HCT116 (cell line): ENCODE data around the gene SDR42E2. TPM values are rescaled to one million over a fixed set of nuclear protein-coding genes. Genes with fewer than 3 reads are reported as not detected.

Experiments used
- ATAC-seq: fragments of 200-7000 bp; cut with Tn5 transposase; 2 replicates; pipeline ENCODE4 v1.9.1; 2020; ENCODE audit warnings: mild to moderate bottlenecking, moderate library complexity
- BruUV-seq: library from RNA; stranded (reverse); fragments of 400-500 nt; replicated peaks from 2 replicates; lab custom pipeline; 2021; lab: Mats Ljungman, UMichigan
- CTCF ChIA-PET: fragments of 300-600 bp; sonication (Branson Sonifier 250); formaldehyde crosslinking; loops from one replicate; lab custom pipeline; 2021; ENCODE audit warnings: antibody characterized with exemption; lab: Charles Lee
- POLR2A ChIA-PET: fragments of 300-600, 350-600 bp; sonication (Branson Sonifier 250); formaldehyde crosslinking; loops from one replicate; lab custom pipeline; 2021; ENCODE audit warnings: antibody characterized with exemption; lab: Charles Lee
- RAD21 ChIA-PET, 2 experiments: fragments of 300-600 bp; sonication (Branson Sonifier 250); formaldehyde crosslinking; loops; one replicate each; lab custom pipeline; 2023; ENCODE audit warnings: low total read pairs in 2 of 2; ENCODE audit not compliant: uncharacterized antibody in 2 of 2, unreplicated experiment in 2 of 2, low non-redundant PET in 1 of 2; lab: Charles Lee
- DNase-seq: peaks from one replicate; pipeline ENCODE4 v3.0.0-alpha.2; 2010; ENCODE audit warnings: low read depth, low spot score
- H2AFZ ChIP-seq: fragments of 200-600 bp; shearing (Covaris generic), sonication (generic); 2 replicates; pipeline ENCODE4 v1.6.1; 2017; ENCODE audit warnings: low read depth, mixed run types, mixed read lengths, antibody characterized with exemption, low read length; ENCODE audit not compliant: poor library complexity, severe bottlenecking
- H3K27ac ChIP-seq: 2 replicates; pipeline ENCODE4 v1.5.1; 2012; ENCODE audit warnings: low read depth, low read length
- H3K27me3 ChIP-seq: fragments of 200-600 bp; sonication (generic); 2 replicates; pipeline ENCODE4 v1.6.1; 2016; ENCODE audit warnings: mixed run types, low read length, mixed read lengths; ENCODE audit not compliant: insufficient read depth
- H3K36me3 ChIP-seq, 2 experiments: fragments of 200-500 bp in 1 of 2; fragments of 200-600 bp in 1 of 2; sonication (Bioruptor generic) in 1 of 2; sonication (generic) in 1 of 2; 2 replicates each; pipeline versions ENCODE4 v1.5.1 to v1.6.1; 2014 to 2016; ENCODE audit warnings: low read length in 2 of 2, inconsistent platforms in 1 of 2, mixed read lengths in 1 of 2, mixed run types in 1 of 2; ENCODE audit not compliant: insufficient read depth in 2 of 2, control insufficient read depth in 1 of 2
- H3K4me1 ChIP-seq, 2 experiments: fragments of 200-600 bp in 1 of 2; sonication (generic) in 1 of 2; 2 replicates each; pipeline versions ENCODE4 v1.5.1 to v1.6.1; 2012 to 2017; ENCODE audit warnings: low read length in 2 of 2, inconsistent platforms in 1 of 2, mild to moderate bottlenecking in 1 of 2, mixed read lengths in 1 of 2, mixed run types in 1 of 2, moderate library complexity in 1 of 2; ENCODE audit not compliant: insufficient read depth in 2 of 2, control insufficient read depth in 1 of 2
- H3K4me2 ChIP-seq: fragments of 200-600 bp; sonication (generic); 2 replicates; pipeline ENCODE4 v1.6.1; 2017; ENCODE audit warnings: mixed run types, low read length, mixed read lengths
- H3K4me3 ChIP-seq, 2 experiments: fragments of 200-600 bp in 1 of 2; sonication (generic) in 1 of 2; replicated peaks in 1 of 2; 2 replicates each; pipeline ENCODE4 v1.5.1; 2011 to 2016; ENCODE audit warnings: low read length in 2 of 2, control low read depth in 1 of 2, low read depth in 1 of 2, mild to moderate bottlenecking in 1 of 2, mixed read lengths in 1 of 2, mixed run types in 1 of 2
- H3K79me2 ChIP-seq: fragments of 200-600 bp; sonication (generic); 2 replicates; pipeline ENCODE4 v1.6.1; 2017; ENCODE audit warnings: mild to moderate bottlenecking, mixed run types, low read length, moderate library complexity, mixed read lengths; ENCODE audit not compliant: insufficient read depth
- H3K9ac ChIP-seq: fragments of 200-600 bp; sonication (generic); 2 replicates; pipeline ENCODE4 v1.6.1; 2016; ENCODE audit warnings: low read length, mixed read lengths
- H3K9me2 ChIP-seq: fragments of 200-600 bp; sonication (generic), shearing (Covaris generic); 2 replicates; pipeline ENCODE4 v1.6.1; 2017; ENCODE audit warnings: mixed run types, mild to moderate bottlenecking, moderate library complexity; ENCODE audit not compliant: insufficient read depth
- H3K9me3 ChIP-seq, 2 experiments: fragments of 200-500 bp in 1 of 2; fragments of 200-600 bp in 1 of 2; sonication (Bioruptor generic) in 1 of 2; sonication (generic) in 1 of 2; 2 replicates each; pipeline ENCODE4 v1.6.1; 2014 to 2017; ENCODE audit warnings: low read length in 2 of 2, mixed read lengths in 2 of 2, inconsistent platforms in 1 of 2, low read depth in 1 of 2, mild to moderate bottlenecking in 1 of 2, mixed run types in 1 of 2, moderate library complexity in 1 of 2; ENCODE audit not compliant: control insufficient read depth in 1 of 2, insufficient read depth in 1 of 2
- H4K20me1 ChIP-seq: fragments of 200-600 bp; sonication (generic), shearing (Covaris generic); 2 replicates; pipeline ENCODE4 v1.6.1; 2017; ENCODE audit warnings: mixed run types, mild to moderate bottlenecking, moderate library complexity; ENCODE audit not compliant: insufficient read depth
- ATF3 ChIP-seq: IDR thresholded peaks from 2 replicates; pipeline ENCODE4 v1.6.1; 2012
- CBX3 ChIP-seq: IDR thresholded peaks from 2 replicates; pipeline ENCODE4 v1.6.1; 2012; ENCODE audit warnings: low read depth
- CEBPB ChIP-seq: IDR thresholded peaks from 2 replicates; pipeline ENCODE4 v1.6.1; 2012; ENCODE audit warnings: low read depth
- EGR1 ChIP-seq: IDR thresholded peaks from 2 replicates; pipeline ENCODE4 v1.6.1; 2012; ENCODE audit warnings: low read depth
- ELF1 ChIP-seq: IDR thresholded peaks from 2 replicates; pipeline ENCODE4 v1.6.1; 2012; ENCODE audit warnings: low read depth, borderline replicate concordance
- EZH2phosphoT487 ChIP-seq: fragments of 200-600 bp; IDR thresholded peaks from 2 replicates; pipeline ENCODE4 v1.6.1; 2018; ENCODE audit warnings: antibody characterized with exemption, borderline replicate concordance
- JUND ChIP-seq: IDR thresholded peaks from 2 replicates; pipeline ENCODE4 v1.6.1; 2012
- MAX ChIP-seq: IDR thresholded peaks from 2 replicates; pipeline ENCODE4 v1.6.1; 2012
- POLR2A ChIP-seq: IDR thresholded peaks from 2 replicates; pipeline ENCODE4 v1.7.0; 2011; ENCODE audit warnings: borderline replicate concordance; ENCODE audit not compliant: insufficient read depth, insufficient read length; ENCODE audit errors: extremely low read depth
- POLR2AphosphoS5 ChIP-seq: IDR thresholded peaks from 2 replicates; pipeline ENCODE4 v1.6.1; 2011; ENCODE audit warnings: mild to moderate bottlenecking, low read depth, low read length, moderate library complexity
- RAD21 ChIP-seq: IDR thresholded peaks from 2 replicates; pipeline ENCODE4 v1.6.1; 2012; ENCODE audit warnings: low read depth, mild to moderate bottlenecking
- REST ChIP-seq: IDR thresholded peaks from 2 replicates; pipeline ENCODE4 v1.6.1; 2012; ENCODE audit warnings: low read depth
- SIN3A ChIP-seq: IDR thresholded peaks from 2 replicates; pipeline ENCODE4 v1.6.1; 2012; ENCODE audit warnings: low read depth
- SP1 ChIP-seq: IDR thresholded peaks from 2 replicates; pipeline ENCODE4 v1.6.1; 2012; ENCODE audit warnings: low read depth
- ZBTB33 ChIP-seq: IDR thresholded peaks from 2 replicates; pipeline ENCODE4 v1.6.1; 2011; ENCODE audit warnings: mild to moderate bottlenecking, low read length, moderate library complexity; ENCODE audit not compliant: insufficient replicate concordance; ENCODE audit errors: extremely low read depth
- ZFX ChIP-seq: fragments of 450-650 bp; IDR thresholded peaks from 2 replicates; pipeline ENCODE4 v1.6.1; 2017
- intact Hi-C: fragments of 100-400 bp; cut with micrococcal nuclease; formaldehyde crosslinking; loops from 2 replicates; pipeline ENCODE4 v1.10.0; 2022
- total RNA-seq: library from RNA; stranded (reverse); gene quantifications from one replicate; pipeline ENCODE4 v1.2.1, GENCODE V29; 2021; ENCODE audit not compliant: unreplicated experiment

The SDR42E2 gene
- total RNA-seq, 1 experiment from 2014 or later = 0.27 TPM

- no peak overlapping the region for H3K27ac ChIP-seq
- H3K79me2 ChIP-seq = no peaks in the 10 kb centered on the region
- no peak for DNase-seq
- no peaks in the 10 kb centered on the region for H3K9me3 ChIP-seq
- no peak overlapping the region for H3K4me3 ChIP-seq
- no peak overlapping the region for H2AFZ ChIP-seq
- no peak overlapping the region for H3K4me2 ChIP-seq
- RAD21 ChIA-PET = no interaction called here
- no peak for ATAC-seq
- H3K9me2 ChIP-seq = no peaks in the 10 kb centered on the region
- H4K20me1 ChIP-seq = no peaks in the 10 kb centered on the region
- no TSS peak for BruUV-seq
- H3K9ac ChIP-seq = no peak overlapping the region
- POLR2A ChIA-PET = no interaction called here
- no peak for TF ChIP-seq RAD21
- no peak for TF ChIP-seq SIN3A
- no peak for TF ChIP-seq CBX3
- no peak for TF ChIP-seq MAX
- TF ChIP-seq POLR2AphosphoS5 = no peak
- TF ChIP-seq ZBTB33 = no peak
- no peak for TF ChIP-seq CEBPB
- no peak for TF ChIP-seq EZH2phosphoT487
- no peak for TF ChIP-seq JUND
- TF ChIP-seq EGR1 = no peak
- TF ChIP-seq POLR2A = no peak
- TF ChIP-seq REST = no peak
- TF ChIP-seq ELF1 = no peak
- TF ChIP-seq ZFX = no peak
- TF ChIP-seq ATF3 = no peak
- TF ChIP-seq SP1 = no peak
- no peaks in the 10 kb centered on the region for H3K4me1 ChIP-seq
- no peaks in the 10 kb centered on the region; the same call in 1 of the 2 replicates for H3K27me3 ChIP-seq
- H3K36me3 ChIP-seq = no peaks in the 10 kb centered on the region
- intact Hi-C loops = loop anchor here (10.0 kb wide), 3 partner anchors 57 to 1253 kb away; partner anchors contain the start of gene IGSF6
- CTCF ChIA-PET = interaction anchor here (0.9 kb wide), 1 partner anchor 104 kb away, joined by 3 read pairs; no protein-coding TSS in a partner anchor
Measured at GRCh38 chr16:22181843-22182242, 19.5 kb downstream of the SDR42E2 start.
